Measurements from ENCODE around the gene NCAPG. TPM values are rescaled to one million over a fixed set of nuclear protein-coding genes. Genes with fewer than 3 reads are reported as not detected.

The NCAPG gene
- 1.2 TPM for polyA plus RNA-seq

- H3K9me3 Mint-ChIP-seq = no peaks in the 10 kb centered on the region
- H3K27me3 Mint-ChIP-seq = no peaks in the 10 kb centered on the region
These were observed at the start of gene NCAPG, which contains the start of gene DCAF16 for GRCh38 chr4:17810260-17811077. TSS of gene NCAPG (plus strand) at chr4:17810979. CDS start at chr4:17811078, 99 bp downstream. TSS of gene DCAF16 (minus strand) at chr4:17810757. CDS start at chr4:17804141, 6,616 bp downstream.

GRCh38 chr4:17761062-17761461 lies 49.7 kb upstream of the NCAPG start:
- peaks cover 0 to 3% (median 0%) of the 10 kb centered on the region in 3 donors for H3K9me3 Mint-ChIP-seq
- H3K4me1 Mint-ChIP-seq = no peaks in the 10 kb centered on the region
- no peaks in the 10 kb centered on the region for H3K36me3 Mint-ChIP-seq
- no peak overlapping the region for H3K27ac Mint-ChIP-seq
- H3K4me3 Mint-ChIP-seq = no peak overlapping the region
- peaks cover 5% of the 10 kb centered on the region for H3K27me3 Mint-ChIP-seq

More at GRCh38 chr4:17810260-17811077, at the start of gene NCAPG, which contains the start of gene DCAF16:
- Mint-ChIP-seq H3K4me3 (peak within 1 kb of the TSS; percentile 94 to 99 (median 98)), H3K36me3 (peaks cover 1% of the 10 kb centered on the region), H3K27ac (peak within 1 kb of the TSS; percentile 85 to 100 (median 99)), H3K4me1 (peaks cover 39 to 48% (median 46%) of the 10 kb centered on the region in 3 donors)

GRCh38 chr4:17762726-17763125 lies 48.1 kb upstream of the NCAPG start:
- Mint-ChIP-seq H3K4me1 (no peaks in the 10 kb centered on the region), H3K9me3 (peaks cover 0 to 5% (median 0%) of the 10 kb centered on the region in 3 donors), H3K4me3 (no peak overlapping the region), H3K36me3 (no peaks in the 10 kb centered on the region), H3K27me3 (peaks cover 6% of the 10 kb centered on the region), H3K27ac (no peak overlapping the region)

GRCh38 chr4:17763416-17763815 lies 47.4 kb upstream of the NCAPG start:
- H3K4me3 Mint-ChIP-seq = no peak overlapping the region

GRCh38 chr4:17763931-17764330 lies 46.8 kb upstream of the NCAPG start:
- Mint-ChIP-seq H3K4me1 (no peaks in the 10 kb centered on the region), H3K36me3 (no peaks in the 10 kb centered on the region), H3K9me3 (peaks cover 0 to 5% (median 0%) of the 10 kb centered on the region in 3 donors), H3K27me3 (peaks cover 6% of the 10 kb centered on the region), H3K4me3 (no peak overlapping the region), H3K27ac (no peak overlapping the region)

More at GRCh38 chr4:17763416-17763815, 47.4 kb upstream of the NCAPG start:
- H3K27me3 Mint-ChIP-seq = peaks cover 6% of the 10 kb centered on the region
- H3K9me3 Mint-ChIP-seq = peaks cover 0 to 5% (median 0%) of the 10 kb centered on the region in 3 donors
- no peak overlapping the region for H3K27ac Mint-ChIP-seq
- H3K36me3 Mint-ChIP-seq = no peaks in the 10 kb centered on the region
- no peaks in the 10 kb centered on the region for H3K4me1 Mint-ChIP-seq

GRCh38 chr4:17765514-17766286 lies 45.1 kb upstream of the NCAPG start:
- H3K4me3 Mint-ChIP-seq = no peak overlapping the region
- H3K4me1 Mint-ChIP-seq = no peaks in the 10 kb centered on the region
- no peaks in the 10 kb centered on the region for H3K36me3 Mint-ChIP-seq
- peaks cover 6% of the 10 kb centered on the region for H3K27me3 Mint-ChIP-seq
- no peak overlapping the region for H3K27ac Mint-ChIP-seq
- H3K9me3 Mint-ChIP-seq = peaks cover 0 to 5% (median 0%) of the 10 kb centered on the region in 3 donors

GRCh38 chr4:17766826-17767458 lies 43.8 kb upstream of the NCAPG start:
- no peaks in the 10 kb centered on the region for H3K4me1 Mint-ChIP-seq
- H3K27me3 Mint-ChIP-seq = peaks cover 6% of the 10 kb centered on the region
- no peaks in the 10 kb centered on the region for H3K36me3 Mint-ChIP-seq
- no peak overlapping the region for H3K4me3 Mint-ChIP-seq
- H3K9me3 Mint-ChIP-seq = peaks cover 0 to 5% (median 0%) of the 10 kb centered on the region in 3 donors
- H3K27ac Mint-ChIP-seq = no peak overlapping the region

GRCh38 chr4:17769406-17770174 lies 41.2 kb upstream of the NCAPG start:
- H3K4me3 Mint-ChIP-seq = no peak overlapping the region
- peak overlapping the region in 1 of 3 donors; percentile 25 for H3K27ac Mint-ChIP-seq
- H3K9me3 Mint-ChIP-seq = peaks cover 0 to 4% (median 0%) of the 10 kb centered on the region in 3 donors

GRCh38 chr4:17770845-17771244 lies 39.9 kb upstream of the NCAPG start:
- H3K36me3 Mint-ChIP-seq = peaks cover 2% of the 10 kb centered on the region
- no peak overlapping the region for H3K27ac Mint-ChIP-seq
- H3K27me3 Mint-ChIP-seq = peaks cover 4% of the 10 kb centered on the region
- H3K4me3 Mint-ChIP-seq = no peak overlapping the region
- H3K9me3 Mint-ChIP-seq = peaks cover 0 to 4% (median 0%) of the 10 kb centered on the region in 3 donors
- no peaks in the 10 kb centered on the region for H3K4me1 Mint-ChIP-seq

More at GRCh38 chr4:17769406-17770174, 41.2 kb upstream of the NCAPG start:
- H3K27me3 Mint-ChIP-seq = peaks cover 5% of the 10 kb centered on the region
- no peaks in the 10 kb centered on the region for H3K4me1 Mint-ChIP-seq
- H3K36me3 Mint-ChIP-seq = peaks cover under 1% of the 10 kb centered on the region

- Mint-ChIP-seq H3K4me1 (no peaks in the 10 kb centered on the region), H3K9me3 (no peaks in the 10 kb centered on the region), H3K36me3 (peaks cover 2% of the 10 kb centered on the region), H3K4me3 (no peak overlapping the region), H3K27me3 (no peaks in the 10 kb centered on the region), H3K27ac (no peak overlapping the region)
These were observed 39.4 kb upstream of the NCAPG start for GRCh38 chr4:17771284-17771908.

GRCh38 chr4:17773135-17773698 lies 37.6 kb upstream of the NCAPG start:
- peaks cover 2% of the 10 kb centered on the region for H3K36me3 Mint-ChIP-seq
- no peaks in the 10 kb centered on the region for H3K27me3 Mint-ChIP-seq
- no peaks in the 10 kb centered on the region for H3K4me1 Mint-ChIP-seq
- no peak overlapping the region for H3K27ac Mint-ChIP-seq
- no peak overlapping the region for H3K4me3 Mint-ChIP-seq
- H3K9me3 Mint-ChIP-seq = no peaks in the 10 kb centered on the region

- H3K4me3 Mint-ChIP-seq = no peak overlapping the region
- H3K9me3 Mint-ChIP-seq = peaks cover 0 to 7% (median 1%) of the 10 kb centered on the region in 3 donors
- peaks cover 0 to 8% (median 1%) of the 10 kb centered on the region in 3 donors for H3K4me1 Mint-ChIP-seq
- no peak overlapping the region for H3K27ac Mint-ChIP-seq
- H3K27me3 Mint-ChIP-seq = peaks cover 23% of the 10 kb centered on the region
- peaks cover 8% of the 10 kb centered on the region for H3K36me3 Mint-ChIP-seq
These were observed 32.3 kb upstream of the NCAPG start for GRCh38 chr4:17778431-17778830.

- peaks cover 23% of the 10 kb centered on the region for H3K27me3 Mint-ChIP-seq
These were observed 30.1 kb upstream of the NCAPG start for GRCh38 chr4:17780501-17781299.

More at GRCh38 chr4:17780501-17781299, 30.1 kb upstream of the NCAPG start:
- H3K4me1 Mint-ChIP-seq = peaks cover 0 to 9% (median 1%) of the 10 kb centered on the region in 3 donors
- H3K36me3 Mint-ChIP-seq = peaks cover 7% of the 10 kb centered on the region
- H3K9me3 Mint-ChIP-seq = peaks cover 0 to 7% (median 1%) of the 10 kb centered on the region in 3 donors
- no peak overlapping the region for H3K4me3 Mint-ChIP-seq
- no peak overlapping the region for H3K27ac Mint-ChIP-seq

Data from IgD-negative memory B cell (primary cell).